Measurements from ENCODE around the gene RPS29. TPM values are rescaled to one million over a fixed set of nuclear protein-coding genes. Genes with fewer than 3 reads are reported as not detected.

Gene RPS29
- total and polyA plus RNA-seq, 2 of the 13 experiments (the other 11 are each of a cell fraction or from before 2014, with no cell fraction given): 4,303 to 8,215 TPM

DNA sequence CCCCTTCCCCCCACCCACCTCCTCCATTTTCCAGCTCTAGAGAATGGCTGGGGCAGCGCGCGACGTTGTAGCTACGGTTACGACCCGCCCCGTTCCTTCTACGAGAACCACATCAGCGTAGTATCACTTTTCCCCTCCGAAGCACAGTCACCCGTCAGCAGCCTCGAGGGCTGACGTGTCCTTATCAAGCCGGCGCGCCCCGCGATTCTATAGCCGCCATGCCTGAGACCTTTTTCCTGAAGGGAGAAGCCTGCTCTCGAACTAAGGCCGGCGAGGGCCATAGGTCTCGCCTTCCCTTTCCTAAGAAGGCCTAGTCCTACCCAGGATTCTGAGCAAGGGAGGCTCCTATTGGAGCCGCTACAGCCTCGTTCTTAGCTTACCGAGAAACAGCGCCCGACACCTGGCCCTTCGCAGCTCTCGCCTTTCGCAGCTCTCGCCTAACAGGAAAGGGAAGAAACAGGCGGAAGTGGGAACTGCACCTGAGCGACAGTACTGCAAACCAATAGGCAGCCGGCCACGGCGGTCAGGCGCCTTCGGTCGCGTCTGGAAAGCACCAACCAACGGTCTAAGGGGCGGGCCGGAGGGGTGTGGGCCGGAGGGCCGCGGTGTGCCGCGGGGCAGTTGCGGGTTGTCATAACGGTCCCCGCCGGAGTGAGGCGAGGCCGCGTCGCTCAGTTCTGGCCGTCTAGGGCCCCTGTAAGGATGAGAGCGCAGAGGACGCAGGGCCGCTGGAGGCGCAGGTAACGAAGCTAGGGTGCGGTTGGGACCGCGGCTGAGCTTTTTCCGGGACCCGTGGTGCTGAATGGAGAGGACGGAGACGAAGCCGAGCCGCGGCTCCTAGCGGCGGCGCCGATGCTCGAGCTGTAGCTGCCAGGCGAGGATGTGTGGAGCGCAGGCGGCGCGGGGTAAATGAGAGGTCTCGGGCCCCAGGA, 34.3 kb upstream of the RPS29 start, which contains the start of the genes MGAT2 and RPL36AL (continued):
- TF ChIP-seq GMEB2 (CRISPR knock-in tag; IDR thresholded peaks at IDR 0.05; ENCODE audit: low read depth) (no peak), SKIL (CRISPR knock-in tag; IDR thresholded peaks at IDR 0.05; ENCODE audit: borderline replicate concordance) (no peak), ZNF367 (CRISPR knock-in tag; IDR thresholded peaks at IDR 0.05; ENCODE audit: borderline replicate concordance) (peak; percentile 15; the same call in 1 of the 2 replicates), ZNF773 (CRISPR knock-in tag; IDR thresholded peaks at IDR 0.05; ENCODE audit: borderline replicate concordance) (no peak), ZNF652 (CRISPR knock-in tag; IDR thresholded peaks at IDR 0.05; ENCODE audit: borderline replicate concordance, low read depth) (no peak), POLR2G (IDR thresholded peaks at IDR 0.05; ENCODE audit: low read depth, low read length) (peak; percentile 99), KDM5A (IDR thresholded peaks at IDR 0.05; ENCODE audit: borderline replicate concordance, low read length) (peak; percentile 66; the same call in 1 of the 2 replicates), STAT5B (CRISPR knock-in tag; IDR thresholded peaks at IDR 0.05) (no peak), SMYD3 (CRISPR knock-in tag; IDR thresholded peaks at IDR 0.05) (no peak), PITX1 (CRISPR knock-in tag; IDR thresholded peaks at IDR 0.05) (no peak), NFATC3 (CRISPR knock-in tag; IDR thresholded peaks at IDR 0.05) (no peak), FOSL1 (CRISPR knock-in tag; IDR thresholded peaks at IDR 0.05; ENCODE audit: borderline replicate concordance) (0 out of 2 replicates have a peak, but pooled peaks have one; percentile 5), TBP (CRISPR knock-in tag; IDR thresholded peaks at IDR 0.05) (no peak), ZBTB3 (CRISPR knock-in tag; IDR thresholded peaks at IDR 0.05; ENCODE audit: borderline replicate concordance, low read depth) (no peak), ZBTB42 (CRISPR knock-in tag; IDR thresholded peaks at IDR 0.05) (0 out of 2 replicates have a peak, but pooled peaks have one; percentile 32), ZNF749 (CRISPR knock-in tag; IDR thresholded peaks at IDR 0.05; ENCODE audit: borderline replicate concordance) (no peak), ZMYM3 (CRISPR knock-in tag; IDR thresholded peaks at IDR 0.05) (no peak), ZEB1 (IDR thresholded peaks at IDR 0.05; ENCODE audit: insufficient replicate concordance, low read depth) (peak; percentile 16), MEIS2 (CRISPR knock-in tag; IDR thresholded peaks at IDR 0.05) (peak; percentile 91), MEF2D (CRISPR knock-in tag; IDR thresholded peaks at IDR 0.05) (peak; percentile 25; the same call in 1 of the 2 replicates), DR1 (CRISPR knock-in tag; IDR thresholded peaks at IDR 0.05) (peak; percentile 78; the same call in 1 of the 2 replicates), FOSL2 (CRISPR knock-in tag; IDR thresholded peaks at IDR 0.05) (peak; percentile 19), PHF5A (CRISPR knock-in tag; IDR thresholded peaks at IDR 0.05; ENCODE audit: low read depth, unreplicated experiment) (peak; percentile 40)
- TF ChIP-seq, protein P1, sequence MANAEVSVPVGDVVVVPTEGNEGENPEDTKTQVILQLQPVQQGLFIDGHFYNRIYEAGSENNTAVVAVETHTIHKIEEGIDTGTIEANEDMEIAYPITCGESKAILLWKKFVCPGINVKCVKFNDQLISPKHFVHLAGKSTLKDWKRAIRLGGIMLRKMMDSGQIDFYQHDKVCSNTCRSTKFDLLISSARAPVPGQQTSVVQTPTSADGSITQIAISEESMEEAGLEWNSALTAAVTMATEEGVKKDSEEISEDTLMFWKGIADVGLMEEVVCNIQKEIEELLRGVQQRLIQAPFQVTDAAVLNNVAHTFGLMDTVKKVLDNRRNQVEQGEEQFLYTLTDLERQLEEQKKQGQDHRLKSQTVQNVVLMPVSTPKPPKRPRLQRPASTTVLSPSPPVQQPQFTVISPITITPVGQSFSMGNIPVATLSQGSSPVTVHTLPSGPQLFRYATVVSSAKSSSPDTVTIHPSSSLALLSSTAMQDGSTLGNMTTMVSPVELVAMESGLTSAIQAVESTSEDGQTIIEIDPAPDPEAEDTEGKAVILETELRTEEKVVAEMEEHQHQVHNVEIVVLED (CRISPR knock-in tag; IDR thresholded peaks at IDR 0.05; ENCODE audit: borderline replicate concordance): peak; percentile 45; the same call in 1 of the 2 replicates
